GM04504 (cell line): Measurements from ENCODE around the gene PITPNB.

Experiments
- DNase-seq: peaks from one replicate; pipeline ENCODE4 v3.0.0-alpha.2; 2012; ENCODE audit warnings: low read depth

The PITPNB gene

GRCh38 chr22:27856386-27856785 lies 62.7 kb downstream of the PITPNB start:
- no peak for DNase-seq

DNA sequence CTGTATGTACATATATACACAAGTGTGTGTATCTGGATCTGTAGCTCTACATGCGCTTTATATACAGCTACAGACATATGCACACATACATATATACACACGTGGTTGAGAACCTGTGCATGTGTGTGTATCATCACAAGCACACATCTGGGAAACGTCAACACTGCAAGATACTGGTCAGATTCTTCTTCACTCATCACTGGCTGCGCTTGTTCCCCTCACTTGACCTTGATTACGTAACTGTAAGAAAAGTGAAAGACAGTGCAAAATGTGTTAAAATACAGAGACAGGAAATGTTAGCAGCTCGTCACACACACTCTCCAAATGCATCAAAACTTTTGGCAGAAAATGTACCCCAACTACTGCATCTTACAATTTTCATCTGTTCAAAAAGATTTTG lies 65.6 kb downstream of the PITPNB start:
- no peak for DNase-seq

- DNase-seq = no peak
These were observed 66.9 kb downstream of the PITPNB start for GRCh38 chr22:27851974-27852746.

- DNase-seq = no peak
These were observed 69.0 kb downstream of the PITPNB start for GRCh38 chr22:27850000-27850521.

DNA sequence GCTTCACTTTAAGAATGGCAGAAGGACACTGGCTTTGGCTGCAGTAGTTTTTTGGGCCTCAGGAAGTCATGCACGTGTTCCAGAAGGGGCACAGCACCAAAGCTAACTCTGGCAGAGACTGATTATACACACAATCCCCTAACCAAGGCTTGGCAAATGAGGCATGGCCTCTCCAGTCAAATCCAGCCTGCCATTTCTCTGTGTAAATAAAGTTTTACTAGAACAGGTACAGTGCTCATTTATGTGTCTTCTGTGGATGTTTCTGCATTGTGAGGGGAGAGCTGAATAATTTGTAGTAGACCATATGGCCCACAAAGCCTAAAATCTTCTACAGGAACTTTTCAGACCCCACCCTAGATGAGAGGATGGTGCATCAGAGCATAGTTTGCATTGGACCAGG lies 71.1 kb downstream of the PITPNB start:
- no peak for DNase-seq

GRCh38 chr22:27846910-27847309 lies 72.1 kb downstream of the PITPNB start:
- DNase-seq = no peak

GRCh38 chr22:27846248-27846757 lies 72.8 kb downstream of the PITPNB start:
- no peak for DNase-seq

DNA sequence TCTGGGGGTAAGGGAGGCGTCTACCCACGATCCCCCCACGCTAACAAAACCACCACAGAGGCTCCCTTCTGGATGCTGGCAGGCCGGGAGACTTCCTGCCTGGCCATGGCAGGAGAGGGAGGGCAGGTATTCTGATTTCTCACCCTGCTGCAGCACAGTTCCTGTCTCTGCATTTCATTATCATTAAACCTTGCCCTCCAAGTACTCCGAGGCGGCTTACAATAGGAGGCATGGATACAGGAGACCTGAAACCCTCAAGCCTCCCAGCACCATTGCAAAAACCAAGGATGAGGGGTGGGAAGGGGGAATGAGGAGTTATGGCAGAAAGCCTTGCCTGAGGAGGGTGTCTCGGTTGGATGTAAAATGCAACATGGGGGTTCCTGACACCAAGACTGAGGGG lies 73.4 kb downstream of the PITPNB start:
- no peak for DNase-seq

- DNase-seq = no peak
These were observed 74.1 kb downstream of the PITPNB start for GRCh38 chr22:27844656-27845591.

GRCh38 chr22:27844256-27844655 lies 74.8 kb downstream of the PITPNB start:
- no peak for DNase-seq

DNA sequence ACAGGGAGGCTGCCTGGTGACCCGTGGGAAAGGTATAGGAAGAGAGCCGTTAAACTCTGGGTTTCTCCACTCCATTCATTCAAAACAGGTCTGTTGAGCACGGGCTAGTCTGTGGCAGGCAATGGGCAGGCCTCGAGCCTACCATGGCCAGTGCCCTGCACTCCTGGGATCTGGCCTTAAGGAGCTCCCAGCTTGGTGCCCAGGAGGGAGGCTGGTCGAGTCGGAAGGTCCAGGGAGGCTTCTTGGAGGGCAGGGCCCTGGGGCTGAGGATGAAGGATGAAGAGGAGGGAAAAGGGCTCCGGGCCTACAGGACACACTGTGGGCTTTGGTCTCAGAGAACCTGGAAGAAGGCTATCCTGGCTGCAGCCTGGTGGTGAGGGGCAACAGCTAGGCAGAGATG lies 75.6 kb downstream of the PITPNB start:
- no peak for DNase-seq

DNA sequence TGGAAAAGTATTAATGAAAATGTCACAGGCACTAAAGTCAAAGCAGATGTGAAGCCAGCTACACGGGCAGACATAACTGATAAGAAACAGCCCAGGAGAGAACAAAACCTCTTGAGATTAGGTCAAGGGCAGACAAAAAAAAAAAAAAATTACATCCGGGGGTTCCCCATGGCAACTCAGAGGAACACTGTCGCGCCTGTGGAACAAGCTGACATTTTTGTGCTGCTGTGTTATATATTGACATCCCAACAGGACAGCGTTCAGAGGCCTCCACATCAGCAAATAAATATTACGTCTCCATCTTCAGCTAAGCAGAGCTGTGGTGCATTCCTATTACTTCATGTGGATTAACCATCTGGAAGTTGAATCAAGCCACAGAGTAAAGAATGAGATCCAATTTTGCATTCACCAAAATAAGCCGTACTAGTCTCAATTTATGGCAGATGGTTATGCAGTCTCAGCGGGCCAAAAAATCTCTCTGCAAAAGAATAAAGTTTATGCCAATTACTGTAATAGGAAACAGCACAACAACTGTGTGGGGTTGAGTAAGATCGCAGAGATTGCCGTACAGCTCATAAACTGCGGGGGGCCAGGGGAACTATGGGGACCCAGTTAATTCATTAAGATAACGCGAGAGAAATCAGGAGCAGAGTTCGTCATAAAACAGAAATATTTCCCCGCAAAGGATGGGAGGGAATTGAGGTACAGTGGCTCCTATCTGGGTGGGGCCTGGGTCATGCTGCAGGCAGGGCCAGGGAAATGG lies 76.2 kb downstream of the PITPNB start:
- peak; percentile 56 for DNase-seq

GRCh38 chr22:27842201-27842600 lies 76.9 kb downstream of the PITPNB start:
- DNase-seq = no peak

DNA sequence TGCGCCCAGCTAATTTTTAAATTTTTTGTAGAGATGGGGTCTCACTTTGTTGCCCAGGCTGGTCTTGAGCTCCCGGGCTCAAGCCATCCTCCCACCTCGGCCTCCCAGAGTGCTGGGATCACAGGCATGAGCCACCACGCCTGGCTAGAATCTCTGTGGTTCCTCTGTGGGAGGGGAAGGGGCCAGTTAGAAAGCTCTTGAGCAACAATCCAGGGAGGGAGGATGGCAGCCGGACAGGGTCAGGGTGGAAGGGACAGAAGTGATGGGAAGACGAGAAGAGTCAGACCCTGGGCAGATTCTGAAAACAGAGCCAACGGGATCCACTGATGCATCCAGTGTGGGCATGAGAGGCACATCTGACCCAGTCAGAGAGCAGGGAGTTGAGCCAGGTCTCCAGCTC lies 78.6 kb downstream of the PITPNB start:
- DNase-seq = no peak

GRCh38 chr22:27839057-27839660 lies 79.9 kb downstream of the PITPNB start:
- no peak for DNase-seq

- DNase-seq = no peak
These were observed 82.9 kb downstream of the PITPNB start for GRCh38 chr22:27836181-27836580.

- no peak for DNase-seq
These were observed 83.6 kb downstream of the PITPNB start for GRCh38 chr22:27835446-27835845.

DNA sequence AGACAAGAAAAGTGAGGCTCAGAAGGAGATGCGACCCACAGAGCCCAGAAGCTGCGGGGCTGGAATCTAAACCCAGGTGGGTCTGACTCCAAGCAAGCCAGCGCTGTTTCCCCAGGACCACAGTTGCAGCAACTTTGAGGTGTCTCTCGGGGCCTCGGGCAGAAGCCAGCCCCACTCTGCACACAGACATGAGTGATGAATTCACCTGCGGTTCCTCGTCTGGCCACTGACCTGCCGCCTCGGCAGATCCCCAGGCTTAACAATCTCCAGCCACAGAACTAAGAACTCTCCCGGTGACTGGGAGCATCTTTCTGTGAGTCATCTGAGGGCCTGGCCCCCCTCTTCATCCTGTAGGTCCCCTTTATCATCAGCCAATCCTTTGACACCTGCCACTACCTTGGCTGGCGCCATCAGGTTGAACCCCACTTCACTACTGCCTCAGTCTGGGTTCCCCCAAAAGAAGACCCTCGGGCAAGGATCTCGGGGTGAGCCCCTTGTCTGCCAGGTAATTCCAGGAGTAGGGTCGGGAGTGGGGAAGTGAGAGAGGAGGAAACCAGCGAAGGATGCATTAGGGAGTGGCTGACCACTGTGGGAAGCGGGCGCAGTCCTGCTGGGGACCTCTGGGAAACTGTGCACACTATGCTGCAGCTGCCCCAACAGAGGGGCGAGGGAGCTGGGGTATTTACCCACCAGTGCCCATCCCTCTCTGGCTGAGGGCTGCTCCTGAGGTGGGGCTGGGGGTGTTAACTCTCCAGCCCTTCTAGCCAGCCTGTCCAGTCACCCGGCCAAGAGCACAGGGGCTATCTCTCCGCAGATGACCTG lies 84.5 kb downstream of the PITPNB start:
- no peak for DNase-seq

- DNase-seq = no peak
These were observed 85.3 kb downstream of the PITPNB start for GRCh38 chr22:27833803-27834202.

DNA sequence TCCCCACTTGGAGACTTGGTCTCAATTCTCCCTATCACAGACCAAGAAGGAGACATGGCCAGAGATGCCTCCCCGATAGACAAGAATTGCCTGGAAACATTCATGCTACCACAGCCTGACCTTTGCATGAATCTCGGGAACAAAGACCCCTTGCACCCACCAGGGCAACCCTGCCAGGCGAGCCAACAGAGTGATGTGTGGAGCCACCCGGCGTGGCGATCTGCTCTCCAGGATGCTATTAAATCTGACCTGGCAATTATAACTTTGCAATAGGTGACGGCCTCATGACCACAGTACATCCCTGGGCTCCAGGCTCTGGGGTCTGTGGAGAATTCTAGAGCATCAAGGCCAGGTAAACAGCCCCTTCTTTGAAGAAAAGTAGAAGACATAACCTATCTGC lies 86.5 kb downstream of the PITPNB start:
- no peak for DNase-seq

DNA sequence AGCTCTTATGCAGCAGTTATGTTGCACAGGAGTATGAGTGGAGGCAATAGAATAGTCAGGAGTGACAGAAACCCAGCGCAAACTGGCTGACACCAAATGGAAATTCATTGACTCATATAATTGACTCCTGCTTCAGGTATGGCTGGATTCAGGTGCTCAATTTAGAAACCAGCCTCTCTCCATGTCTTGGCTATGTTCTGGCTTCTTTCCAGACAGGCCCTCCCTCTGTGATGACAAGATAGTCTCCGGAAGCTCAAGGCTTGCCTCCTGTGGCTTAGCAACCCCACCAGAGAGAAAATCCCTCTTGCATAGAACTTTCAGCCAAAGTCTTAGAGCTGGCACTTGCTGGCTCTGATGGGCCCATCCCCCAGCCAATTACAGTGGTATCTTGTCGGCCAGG lies 89.4 kb downstream of the PITPNB start:
- no peak for DNase-seq
